ENCODE results near the gene MSL2.
"Not testable (repeated sequence)": the region's sequence is repeated elsewhere in the genome, so short reads cannot be mapped to it uniquely, and the experiment has no call there.

The MSL2 gene

DNA sequence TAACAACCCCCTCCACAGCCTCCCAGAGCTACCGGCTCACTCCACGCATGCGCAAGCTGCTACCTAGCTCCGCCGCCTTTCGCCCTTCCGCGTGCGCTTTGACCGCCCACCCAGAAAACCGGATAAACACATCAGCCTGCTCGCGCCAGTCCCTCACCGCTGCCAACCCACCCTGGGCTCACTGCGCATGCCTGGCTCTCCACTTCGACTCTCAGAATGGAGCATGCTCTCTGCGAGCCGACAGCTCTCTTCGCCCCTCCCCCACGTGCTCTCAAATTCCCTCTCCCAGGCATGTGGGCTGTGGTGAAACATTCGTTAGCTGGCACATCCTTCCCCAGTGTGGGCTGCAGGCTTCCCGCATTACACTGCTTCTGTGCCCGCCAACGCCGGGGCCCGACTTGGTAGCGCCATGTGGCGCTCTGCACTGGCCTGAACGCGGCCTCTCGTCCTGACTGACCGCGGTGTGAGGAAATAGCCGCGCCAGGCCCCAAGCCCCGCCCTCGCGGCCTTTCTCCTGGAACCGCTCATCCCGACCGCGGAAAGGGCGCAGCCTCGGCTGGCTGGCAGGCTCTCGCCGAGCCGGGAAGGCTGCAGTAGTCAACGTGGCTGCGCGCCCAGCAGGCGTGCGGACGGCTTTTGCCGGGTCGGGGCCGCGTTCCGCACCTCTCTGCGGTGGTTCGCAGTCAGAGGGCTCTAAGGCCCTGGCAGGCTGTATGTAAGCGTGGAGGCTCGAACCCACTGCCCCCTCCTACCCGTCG lies 445 bp upstream of the MSL2 start:
- Histone ChIP-seq H3K4me1 (ENCODE audit: insufficient read depth, insufficient read length) (peaks cover under 1% of the 10 kb centered on the region), H3K9ac (ENCODE audit: insufficient read length, low read depth) (peak overlapping the region; percentile 97), H3K9me3 (ENCODE audit: insufficient read depth, low read length) (peaks cover 9% of the 10 kb centered on the region; the same call in 1 of the 2 replicates), H3K27me3 (ENCODE audit: insufficient read depth, insufficient read length) (no peaks in the 10 kb centered on the region), H3K4me3 (ENCODE audit: insufficient read length, low read depth) (peak overlapping the region; percentile 82), H3K36me3 (ENCODE audit: insufficient read depth, insufficient read length, low read length) (peaks cover 8% of the 10 kb centered on the region)
- peak; percentile 98 for DNase-seq (ENCODE audit: low read depth, low spot score)
- TF ChIP-seq SUZ12 (IDR thresholded peaks at IDR 0.05; ENCODE audit: extremely low read depth, insufficient read depth, insufficient read length) (no peak), ZNF274 (IDR thresholded peaks at IDR 0.05; ENCODE audit: low read depth, low read length) (no peak), YY1 (IDR thresholded peaks at IDR 0.05; ENCODE audit: insufficient read depth, insufficient read length) (no peak)

DNA sequence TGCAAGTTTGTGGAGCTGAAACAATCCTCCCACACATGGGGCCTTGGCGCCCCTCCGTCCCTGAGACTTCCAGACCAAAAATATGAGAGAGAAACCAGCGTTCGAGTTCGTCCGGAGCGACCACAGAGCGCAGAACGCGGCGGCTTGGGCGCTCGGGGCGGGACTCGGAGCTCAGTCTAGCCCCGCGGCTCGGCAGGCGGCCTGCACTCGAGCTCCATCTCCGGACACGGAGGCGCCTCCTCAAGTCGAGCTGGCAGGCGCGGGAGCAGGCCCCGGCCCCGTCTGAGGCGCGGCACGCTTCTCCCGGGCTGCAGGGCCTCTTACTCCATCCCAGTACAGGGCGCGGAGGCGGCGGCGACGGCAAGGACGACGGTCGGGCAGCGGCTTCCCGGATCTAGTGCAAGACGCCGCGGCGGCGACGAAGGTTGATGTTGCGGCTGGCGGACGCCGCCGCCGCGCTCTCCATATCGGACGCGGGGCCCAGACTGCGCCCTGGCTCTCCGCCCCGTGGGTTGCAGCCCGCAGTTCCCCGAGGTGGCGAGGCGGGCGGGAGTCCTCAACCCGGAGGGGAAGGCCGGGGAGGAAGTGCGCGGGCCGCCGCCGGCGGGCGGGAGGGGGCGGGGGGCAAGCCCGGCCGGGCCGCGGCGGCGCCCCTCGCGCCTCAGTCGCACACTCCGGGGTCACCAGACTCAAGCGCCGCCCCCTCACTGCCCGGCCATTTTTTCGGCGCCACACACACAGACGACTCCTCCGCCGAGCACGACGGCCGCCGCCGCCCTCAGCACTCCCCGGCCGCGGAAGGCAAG lies 674 bp downstream of the MSL2 start:
- Histone ChIP-seq H3K9me3 (ENCODE audit: insufficient read depth, low read length) (peaks cover 9% of the 10 kb centered on the region; the same call in 1 of the 2 replicates), H3K27me3 (ENCODE audit: insufficient read depth, insufficient read length) (no peaks in the 10 kb centered on the region), H3K36me3 (ENCODE audit: insufficient read depth, insufficient read length, low read length) (peaks cover 8% of the 10 kb centered on the region), H3K4me3 (ENCODE audit: insufficient read length, low read depth) (peak overlapping the region; percentile 82), H3K9ac (ENCODE audit: insufficient read length, low read depth) (peak overlapping the region; percentile 97), H3K4me1 (ENCODE audit: insufficient read depth, insufficient read length) (peaks cover 2% of the 10 kb centered on the region)
- DNase-seq (ENCODE audit: low read depth, low spot score): no peak
- TF ChIP-seq ZNF274 (IDR thresholded peaks at IDR 0.05; ENCODE audit: low read depth, low read length): no peak
- TF ChIP-seq YY1 (IDR thresholded peaks at IDR 0.05; ENCODE audit: insufficient read depth, insufficient read length): no peak
- TF ChIP-seq SUZ12 (IDR thresholded peaks at IDR 0.05; ENCODE audit: extremely low read depth, insufficient read depth, insufficient read length): no peak

DNA sequence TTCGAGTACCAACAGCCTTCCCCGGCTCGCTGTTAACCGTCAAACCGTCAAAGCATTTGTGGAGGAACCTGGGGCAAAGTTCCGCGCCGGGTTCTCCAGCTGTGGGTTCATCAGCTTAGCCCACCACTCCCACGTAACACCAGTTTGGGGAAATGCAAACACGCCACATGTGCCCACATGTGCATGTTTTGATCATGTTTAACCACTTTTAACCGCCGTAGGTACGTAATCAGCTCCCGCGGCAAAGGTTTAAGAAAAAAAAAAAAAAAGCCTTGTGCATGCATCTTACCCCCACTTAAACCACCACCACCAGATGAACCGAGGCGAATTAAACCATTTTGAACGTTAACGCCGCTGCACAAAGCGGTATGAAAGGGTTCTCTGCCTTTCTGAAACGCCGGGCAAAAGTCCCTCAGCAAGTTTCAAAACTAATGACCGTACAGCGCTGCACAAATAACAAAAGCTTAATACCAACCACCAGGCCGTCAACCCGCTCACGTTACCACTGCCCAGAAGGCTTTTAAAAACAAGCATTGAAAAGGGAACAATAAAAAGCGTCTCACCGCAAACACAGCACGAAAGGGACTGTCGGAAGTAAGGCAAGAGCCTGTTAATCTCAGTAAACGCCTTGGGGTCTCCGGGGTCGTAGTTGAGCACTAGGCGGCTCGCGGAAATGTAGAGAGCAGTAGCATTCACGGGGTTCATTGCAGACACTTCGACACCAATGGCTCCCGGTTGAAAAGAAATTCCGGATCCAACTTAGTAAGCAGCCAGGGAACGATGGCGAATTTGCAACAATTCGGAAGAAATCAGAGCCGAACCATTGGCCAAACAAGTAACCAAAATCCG lies 1.5 kb downstream of the MSL2 start:
- Histone ChIP-seq H3K27me3 (ENCODE audit: insufficient read depth, insufficient read length) (no peaks in the 10 kb centered on the region), H3K9ac (ENCODE audit: insufficient read length, low read depth) (peak overlapping the region; percentile 97), H3K36me3 (ENCODE audit: insufficient read depth, insufficient read length, low read length) (peaks cover 8% of the 10 kb centered on the region), H3K4me1 (ENCODE audit: insufficient read depth, insufficient read length) (peaks cover 2% of the 10 kb centered on the region), H3K9me3 (ENCODE audit: insufficient read depth, low read length) (peaks cover 9% of the 10 kb centered on the region; the same call in 1 of the 2 replicates), H3K4me3 (ENCODE audit: insufficient read length, low read depth) (peak overlapping the region; percentile 82)
- TF ChIP-seq SUZ12 (IDR thresholded peaks at IDR 0.05; ENCODE audit: extremely low read depth, insufficient read depth, insufficient read length) (no peak), ZNF274 (IDR thresholded peaks at IDR 0.05; ENCODE audit: low read depth, low read length) (no peak), YY1 (IDR thresholded peaks at IDR 0.05; ENCODE audit: insufficient read depth, insufficient read length) (no peak)
- DNase-seq (ENCODE audit: low read depth, low spot score): no peak

GRCh38 chr3:136193278-136194054 lies 2.7 kb downstream of the MSL2 start:
- peak overlapping the region; percentile 82 for H3K4me3 ChIP-seq (ENCODE audit: insufficient read length, low read depth)
- H3K9me3 ChIP-seq (ENCODE audit: insufficient read depth, low read length): peaks cover 3% of the 10 kb centered on the region; the same call in 1 of the 2 replicates
- H3K27me3 ChIP-seq (ENCODE audit: insufficient read depth, insufficient read length): no peaks in the 10 kb centered on the region
- no peak for TF ChIP-seq YY1 (IDR thresholded peaks at IDR 0.05; ENCODE audit: insufficient read depth, insufficient read length)
- no peak for DNase-seq (ENCODE audit: low read depth, low spot score)
- H3K36me3 ChIP-seq (ENCODE audit: insufficient read depth, insufficient read length, low read length): peaks cover 8% of the 10 kb centered on the region
- H3K4me1 ChIP-seq (ENCODE audit: insufficient read depth, insufficient read length): peaks cover 2% of the 10 kb centered on the region
- peak overlapping the region; percentile 97 for H3K9ac ChIP-seq (ENCODE audit: insufficient read length, low read depth)

DNA sequence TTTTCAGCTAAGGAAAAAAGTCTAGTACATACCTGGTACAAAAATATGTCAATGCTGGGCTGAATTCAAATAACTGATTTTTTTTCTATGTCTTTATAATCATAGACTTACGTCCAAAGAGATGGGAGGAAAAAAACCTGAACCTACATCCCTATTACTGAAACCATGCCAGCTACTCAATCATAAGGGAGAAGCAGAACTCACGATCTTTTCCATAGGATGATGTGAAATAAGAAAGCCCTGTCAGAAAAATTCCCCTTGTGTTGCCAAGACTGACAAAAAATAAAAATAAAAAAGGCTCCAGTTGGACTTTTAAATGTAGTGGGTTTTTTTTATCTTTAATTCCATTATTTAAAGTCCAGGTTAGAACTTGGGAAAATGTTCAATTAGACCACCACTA lies 3.3 kb downstream of the MSL2 start:
- Histone ChIP-seq H3K9ac (ENCODE audit: insufficient read length, low read depth) (peak overlapping the region; percentile 97), H3K27me3 (ENCODE audit: insufficient read depth, insufficient read length) (no peaks in the 10 kb centered on the region), H3K9me3 (ENCODE audit: insufficient read depth, low read length) (no peaks in the 10 kb centered on the region), H3K4me1 (ENCODE audit: insufficient read depth, insufficient read length) (peaks cover 2% of the 10 kb centered on the region), H3K36me3 (ENCODE audit: insufficient read depth, insufficient read length, low read length) (peaks cover 8% of the 10 kb centered on the region), H3K4me3 (ENCODE audit: insufficient read length, low read depth) (peak overlapping the region; percentile 82)
- DNase-seq (ENCODE audit: low read depth, low spot score): no peak
- TF ChIP-seq SUZ12 (IDR thresholded peaks at IDR 0.05; ENCODE audit: extremely low read depth, insufficient read depth, insufficient read length): no peak

DNA sequence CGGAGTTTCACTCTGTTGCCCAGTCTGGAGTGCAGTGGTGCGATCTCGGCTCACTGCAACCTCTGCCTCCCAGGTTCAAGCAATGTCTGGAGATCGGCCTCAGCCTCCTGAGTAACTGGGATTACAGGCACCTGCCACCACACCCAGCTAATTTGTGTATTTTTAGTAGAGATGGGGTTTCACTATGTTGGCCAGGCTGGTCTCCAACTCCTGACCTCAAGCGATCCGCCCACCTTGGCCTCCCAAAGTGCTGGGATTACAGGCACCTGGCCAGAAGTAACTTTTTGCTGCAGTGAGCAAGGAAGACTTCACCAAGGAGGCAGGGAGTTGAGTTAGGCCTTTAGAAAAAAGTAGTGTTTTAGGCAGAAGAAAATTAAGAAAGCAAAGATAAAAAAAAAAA lies 3.9 kb downstream of the MSL2 start:
- DNase-seq (ENCODE audit: low read depth, low spot score); H3K4me1 ChIP-seq (ENCODE audit: insufficient read depth, insufficient read length); H3K27me3 ChIP-seq (ENCODE audit: insufficient read depth, insufficient read length); H3K36me3 ChIP-seq (ENCODE audit: insufficient read depth, insufficient read length, low read length); H3K4me3 ChIP-seq (ENCODE audit: insufficient read length, low read depth); H3K9me3 ChIP-seq (ENCODE audit: insufficient read depth, low read length); H3K9ac ChIP-seq (ENCODE audit: insufficient read length, low read depth): not testable (repeated sequence)
